ENCODE measurements around the gene ARRDC1.
"Not testable (repeated sequence)": the region's sequence is repeated elsewhere in the genome, so short reads cannot be mapped to it uniquely, and the experiment has no call there.

Gene ARRDC1

DNA sequence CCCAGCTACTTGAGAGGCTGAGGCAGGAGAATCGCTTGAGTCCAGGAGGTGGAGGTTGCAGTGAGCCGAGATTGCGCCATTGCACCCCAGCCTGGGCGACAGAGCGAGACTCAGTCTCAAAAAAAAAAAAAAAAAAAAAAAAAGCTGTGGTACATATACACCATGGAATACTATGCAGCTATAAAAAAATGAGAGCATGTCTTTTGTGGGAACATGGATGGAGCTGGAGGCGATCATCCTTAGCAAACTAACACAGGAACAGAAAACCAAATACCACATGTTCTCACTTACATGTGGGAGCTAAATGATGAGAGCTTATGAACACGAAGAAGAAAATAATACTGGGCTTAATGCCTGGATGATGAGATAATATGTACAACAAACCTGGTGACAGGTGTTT lies 8.9 kb upstream of the ARRDC1 start:
- not testable (repeated sequence) for H3K27ac Mint-ChIP-seq; H3K4me1 Mint-ChIP-seq (ENCODE audit: low read depth); H3K4me3 Mint-ChIP-seq; H3K9me3 Mint-ChIP-seq; H3K36me3 Mint-ChIP-seq (ENCODE audit: low read depth); H3K27me3 Mint-ChIP-seq

DNA sequence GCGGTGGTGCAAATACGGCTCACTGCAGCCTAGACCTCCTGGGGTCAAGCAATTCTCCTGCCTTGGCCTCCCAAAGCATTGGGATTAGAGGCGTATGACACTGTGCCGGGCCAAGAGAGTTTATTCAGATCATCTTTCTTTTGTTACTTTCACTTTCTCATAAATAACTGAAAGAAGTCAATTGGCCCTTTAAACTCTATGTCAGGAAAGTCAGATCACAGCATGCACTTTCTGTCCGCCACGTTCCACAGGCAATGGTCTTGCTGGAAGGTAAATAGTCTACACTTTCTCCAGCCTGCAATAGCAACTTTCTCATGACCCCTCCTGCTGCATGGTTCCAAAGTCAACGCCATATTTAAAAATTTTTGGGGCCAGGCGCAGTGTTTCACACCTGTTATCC lies 6.5 kb upstream of the ARRDC1 start:
- no peak overlapping the region for H3K4me3 Mint-ChIP-seq
- no peaks in the 10 kb centered on the region for H3K27me3 Mint-ChIP-seq
- no peaks in the 10 kb centered on the region for H3K36me3 Mint-ChIP-seq (ENCODE audit: low read depth)
- H3K9me3 Mint-ChIP-seq: no peaks in the 10 kb centered on the region
- no peak overlapping the region for H3K27ac Mint-ChIP-seq
- H3K4me1 Mint-ChIP-seq (ENCODE audit: low read depth): peaks cover 6% of the 10 kb centered on the region

DNA sequence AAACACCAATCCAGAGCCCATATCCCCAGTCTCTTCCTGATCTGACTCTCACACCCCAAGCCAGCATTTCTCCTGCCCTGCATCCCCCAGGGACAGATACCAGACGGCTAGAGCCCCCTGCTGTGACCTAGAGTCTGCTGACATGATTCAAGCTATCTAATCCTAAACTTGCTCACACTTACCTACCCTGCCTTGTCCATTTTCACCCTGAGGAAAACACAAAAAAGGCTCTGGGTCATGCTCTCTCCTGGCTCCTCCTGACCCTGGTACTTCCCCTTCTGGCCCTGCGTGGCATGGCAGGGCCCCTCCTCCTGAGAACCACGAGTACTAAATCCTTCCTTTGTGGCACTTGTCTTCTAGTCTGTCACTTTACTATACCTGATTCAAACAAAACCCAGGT lies 2.8 kb upstream of the ARRDC1 start:
- H3K27ac Mint-ChIP-seq: peak overlapping the region; percentile 9
- peaks cover 21% of the 10 kb centered on the region for H3K4me1 Mint-ChIP-seq (ENCODE audit: low read depth)
- no peaks in the 10 kb centered on the region for H3K9me3 Mint-ChIP-seq
- no peaks in the 10 kb centered on the region for H3K27me3 Mint-ChIP-seq
- H3K4me3 Mint-ChIP-seq: no peak overlapping the region
- H3K36me3 Mint-ChIP-seq (ENCODE audit: low read depth): no peaks in the 10 kb centered on the region

DNA sequence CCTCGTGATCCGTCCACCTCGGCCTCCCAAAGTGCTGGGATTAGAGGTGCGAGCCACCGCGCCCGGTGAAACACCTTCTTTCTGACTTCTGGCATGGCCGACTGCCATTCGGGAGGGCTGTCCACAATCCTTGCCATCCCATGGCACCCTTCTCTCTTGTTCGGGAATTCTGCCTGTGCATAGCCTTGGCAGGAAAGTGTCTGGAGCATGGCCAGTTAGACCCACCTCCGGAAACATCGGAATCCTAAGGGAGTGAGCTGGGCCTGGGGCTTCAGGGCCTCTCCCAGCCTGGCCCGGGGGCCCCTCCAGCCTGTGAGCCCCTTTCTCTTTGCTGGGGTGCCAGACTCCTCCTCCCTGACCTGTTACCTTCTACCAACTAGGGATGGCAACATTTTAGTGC lies 1.6 kb upstream of the ARRDC1 start:
- Mint-ChIP-seq H3K4me1 (ENCODE audit: low read depth) (peaks cover 22% of the 10 kb centered on the region), H3K36me3 (ENCODE audit: low read depth) (no peaks in the 10 kb centered on the region), H3K27ac (no peak overlapping the region), H3K4me3 (peak overlapping the region; percentile 13), H3K27me3 (no peaks in the 10 kb centered on the region), H3K9me3 (no peaks in the 10 kb centered on the region)

DNA sequence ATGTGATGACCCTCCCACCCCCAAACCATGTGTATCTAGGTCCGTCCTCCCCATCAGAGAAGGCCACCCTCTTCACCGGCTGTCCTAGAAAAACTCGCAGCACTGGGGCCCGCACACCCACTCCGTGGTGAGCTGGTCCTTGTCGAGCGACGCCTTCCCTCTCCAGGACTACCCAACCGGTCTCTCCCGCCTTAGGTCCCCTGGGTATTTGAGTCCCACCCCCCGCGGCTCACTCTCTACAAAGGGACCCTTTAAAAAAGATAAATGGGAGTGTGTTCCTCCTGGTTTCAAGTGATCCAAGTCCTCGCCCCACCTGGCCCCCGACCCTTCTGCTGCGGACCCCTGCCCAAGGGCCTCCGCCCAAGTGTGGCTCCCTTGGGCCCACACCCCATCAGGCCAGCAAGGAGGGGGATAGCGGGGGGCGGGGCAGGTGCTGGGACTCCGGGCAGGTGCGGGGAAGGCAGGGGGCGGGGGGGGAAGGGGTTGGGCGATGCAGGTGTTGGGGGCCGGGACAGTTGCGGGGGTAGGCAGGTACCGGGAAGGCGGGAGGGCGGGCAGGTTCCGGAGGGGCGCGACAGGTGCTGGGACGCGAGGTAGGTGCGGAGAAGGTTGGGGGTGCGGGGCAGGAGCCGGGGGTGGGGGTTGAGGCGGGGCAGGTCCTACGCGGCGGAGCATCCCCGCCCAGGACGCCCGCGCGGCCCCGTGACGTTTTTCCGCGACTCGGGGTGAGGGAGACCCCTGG lies 970 bp upstream of the ARRDC1 start:
- peak overlapping the region; percentile 13 for H3K4me3 Mint-ChIP-seq
- no peaks in the 10 kb centered on the region for H3K9me3 Mint-ChIP-seq
- no peaks in the 10 kb centered on the region for H3K36me3 Mint-ChIP-seq (ENCODE audit: low read depth)
- no peaks in the 10 kb centered on the region for H3K27me3 Mint-ChIP-seq
- no peak overlapping the region for H3K27ac Mint-ChIP-seq
- peaks cover 22% of the 10 kb centered on the region for H3K4me1 Mint-ChIP-seq (ENCODE audit: low read depth)

DNA sequence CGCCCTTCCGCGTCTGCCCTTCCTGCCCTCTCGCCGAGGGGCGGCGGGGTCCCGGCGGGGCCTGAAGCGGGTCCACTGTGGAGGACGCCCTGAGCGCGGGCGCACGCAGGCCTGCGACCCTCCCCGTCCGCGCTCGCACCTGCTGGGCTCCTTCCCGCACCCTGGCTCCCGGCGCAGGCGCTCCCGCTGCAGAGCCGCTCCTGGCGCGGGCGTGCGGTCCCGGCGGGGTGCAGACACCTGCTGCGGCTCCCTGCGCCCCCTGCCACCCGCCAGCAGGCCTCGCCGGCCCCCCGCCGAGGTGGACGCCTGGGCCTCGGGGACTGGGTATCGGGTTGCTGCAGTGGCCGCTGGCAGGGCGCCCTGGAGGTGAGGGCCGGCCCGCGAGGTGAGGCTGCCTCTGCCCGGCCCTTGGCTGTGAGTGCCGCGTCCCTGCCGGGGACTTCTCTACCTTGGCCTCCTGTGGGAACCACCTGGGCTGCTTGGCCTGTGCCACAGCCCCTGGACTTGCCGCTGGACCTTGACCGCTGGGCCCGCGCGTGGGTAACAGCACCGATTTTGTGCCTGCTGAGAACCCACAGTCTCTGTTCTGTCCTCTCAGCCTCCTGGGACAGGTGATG lies 627 bp downstream of the ARRDC1 start:
- Mint-ChIP-seq H3K4me3 (peak overlapping the region; percentile 85), H3K9me3 (no peaks in the 10 kb centered on the region), H3K4me1 (ENCODE audit: low read depth) (peaks cover 25% of the 10 kb centered on the region), H3K27ac (no peak overlapping the region), H3K27me3 (no peaks in the 10 kb centered on the region), H3K36me3 (ENCODE audit: low read depth) (no peaks in the 10 kb centered on the region)

DNA sequence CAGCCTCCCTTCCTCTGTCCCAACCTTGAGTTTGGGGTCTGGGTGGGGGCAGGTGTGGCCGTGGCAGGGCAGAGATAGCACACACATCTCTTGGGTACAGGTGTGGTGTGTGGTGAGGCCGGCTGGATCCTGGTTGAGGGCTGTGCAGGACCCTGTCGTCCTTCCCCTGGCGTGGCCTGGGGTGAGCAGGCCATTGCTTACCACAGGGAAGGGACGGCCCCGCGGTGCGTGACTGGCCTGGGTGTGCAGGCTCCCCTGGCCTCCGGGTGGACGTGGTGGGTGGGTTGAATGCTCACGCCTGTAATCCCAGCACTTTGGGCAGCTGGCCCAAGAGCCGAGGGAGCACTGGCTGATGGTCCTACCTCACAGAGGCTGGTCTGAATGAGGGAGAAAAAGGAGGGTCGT lies 1.2 kb downstream of the ARRDC1 start:
- no peaks in the 10 kb centered on the region for H3K27me3 Mint-ChIP-seq
- no peaks in the 10 kb centered on the region for H3K9me3 Mint-ChIP-seq
- H3K4me1 Mint-ChIP-seq (ENCODE audit: low read depth): peaks cover 31% of the 10 kb centered on the region
- H3K27ac Mint-ChIP-seq: no peak overlapping the region
- peak overlapping the region; percentile 85 for H3K4me3 Mint-ChIP-seq
- H3K36me3 Mint-ChIP-seq (ENCODE audit: low read depth): no peaks in the 10 kb centered on the region

DNA sequence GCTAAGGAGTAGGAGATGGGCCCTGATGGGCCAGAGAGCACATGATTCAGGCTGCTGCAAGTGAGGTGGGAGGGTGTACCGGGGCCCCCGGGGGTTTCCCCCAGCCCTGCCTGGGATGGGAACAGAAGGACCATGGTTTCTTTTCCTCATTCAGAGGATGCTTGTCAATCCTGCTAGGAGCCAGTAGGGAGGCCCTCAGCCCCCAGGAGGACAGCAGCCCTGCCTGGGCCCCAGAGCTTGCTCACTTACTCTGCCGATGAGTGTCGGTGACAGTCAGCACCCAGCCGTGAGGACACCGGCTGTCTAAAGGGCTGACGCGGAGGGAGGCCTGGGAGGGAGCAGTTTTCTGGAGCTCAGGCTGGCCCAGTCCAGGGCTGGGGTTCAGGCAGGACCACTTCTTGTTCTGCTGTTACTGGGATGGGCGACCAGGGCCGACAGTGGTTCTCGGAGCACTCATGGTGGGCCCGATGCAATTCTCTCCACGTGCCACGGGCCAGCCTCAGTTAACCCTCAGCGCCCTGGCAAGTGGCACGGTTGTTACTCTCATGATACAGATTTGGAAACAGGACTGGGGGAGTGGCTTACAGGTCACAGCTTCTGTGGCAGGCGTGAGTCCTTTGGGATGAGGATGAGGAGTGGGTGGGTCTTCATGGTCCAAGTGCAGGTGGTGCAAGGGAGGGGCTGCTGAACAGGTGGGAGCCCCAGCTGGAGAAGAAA lies 1.8 kb downstream of the ARRDC1 start:
- H3K4me1 Mint-ChIP-seq (ENCODE audit: low read depth): peaks cover 36% of the 10 kb centered on the region
- no peaks in the 10 kb centered on the region for H3K27me3 Mint-ChIP-seq
- no peaks in the 10 kb centered on the region for H3K36me3 Mint-ChIP-seq (ENCODE audit: low read depth)
- peak overlapping the region; percentile 85 for H3K4me3 Mint-ChIP-seq
- H3K27ac Mint-ChIP-seq: peak overlapping the region; percentile 65
- H3K9me3 Mint-ChIP-seq: no peaks in the 10 kb centered on the region

DNA sequence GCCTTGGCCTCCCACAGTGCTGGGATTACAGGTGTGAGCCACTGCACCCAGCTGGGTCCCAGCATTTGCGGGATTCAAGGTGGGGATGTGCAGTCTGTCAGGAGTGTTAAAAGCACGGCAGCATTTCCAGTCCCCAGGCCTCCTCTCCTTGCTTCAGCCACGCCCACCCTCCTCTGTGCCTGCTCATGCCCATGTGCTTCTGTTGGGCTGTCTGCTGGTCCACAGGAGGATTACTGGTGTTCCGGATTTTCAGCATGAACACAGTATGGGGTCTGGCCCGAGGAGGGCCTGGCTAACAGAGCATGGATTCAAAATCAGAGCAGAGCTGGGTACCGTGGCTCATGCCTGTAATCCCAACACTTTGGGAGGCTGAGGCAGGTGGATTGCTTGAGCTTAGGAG lies 5.5 kb downstream of the ARRDC1 start:
- Mint-ChIP-seq H3K4me1 (ENCODE audit: low read depth) (peaks cover 29% of the 10 kb centered on the region), H3K9me3 (no peaks in the 10 kb centered on the region), H3K4me3 (no peak overlapping the region), H3K36me3 (ENCODE audit: low read depth) (no peaks in the 10 kb centered on the region), H3K27ac (peak overlapping the region; percentile 72), H3K27me3 (no peaks in the 10 kb centered on the region)

DNA sequence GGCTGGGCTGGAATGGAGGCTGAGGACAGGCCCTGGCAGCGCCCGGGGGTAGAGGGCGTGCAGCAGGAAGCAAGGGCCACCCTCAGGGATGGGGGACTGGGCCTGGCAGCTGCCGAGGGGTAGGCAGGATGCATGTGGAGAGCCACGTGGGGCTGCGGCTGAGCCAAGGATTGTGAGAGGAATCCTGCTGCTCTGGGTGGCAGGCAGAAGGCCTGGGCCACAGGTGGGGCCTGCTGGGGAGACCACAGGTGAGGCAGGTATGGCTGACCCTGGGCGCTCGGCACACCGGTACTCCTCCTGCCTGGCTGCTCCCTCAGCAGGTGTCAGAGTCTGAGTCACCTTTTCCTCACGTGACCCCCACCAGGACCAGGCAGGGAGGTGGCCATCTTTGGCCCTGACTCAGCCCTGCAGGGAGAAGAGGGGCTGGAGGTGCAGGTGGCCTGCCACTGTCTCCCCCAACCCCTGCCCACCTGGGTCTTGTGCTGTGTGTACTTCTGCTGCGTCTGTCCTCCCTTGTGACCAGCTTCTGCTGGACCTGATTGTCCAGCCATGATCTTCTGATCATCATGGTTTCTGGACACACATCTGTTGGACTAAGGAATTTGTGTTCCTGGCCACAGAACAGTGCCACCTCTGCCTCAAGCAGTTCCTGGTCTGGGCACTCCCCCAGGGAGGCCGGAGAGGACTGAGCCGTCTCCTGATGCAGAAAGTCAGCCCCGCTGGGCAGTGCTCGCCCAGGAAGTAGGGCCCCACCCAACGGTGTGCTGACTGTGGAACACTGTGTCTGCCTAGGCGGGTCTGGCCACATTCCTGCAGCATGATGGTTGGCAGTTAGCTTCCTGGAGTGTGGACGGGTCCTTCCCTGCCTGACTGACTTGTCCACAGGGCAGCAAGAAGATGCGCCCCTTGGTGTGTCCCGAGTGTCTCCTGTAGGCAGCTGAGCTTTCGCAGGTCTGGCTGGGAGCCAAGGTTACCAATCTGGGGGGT lies 6.4 kb downstream of the ARRDC1 start:
- Mint-ChIP-seq H3K27ac (peak overlapping the region; percentile 72), H3K27me3 (no peaks in the 10 kb centered on the region), H3K36me3 (ENCODE audit: low read depth) (no peaks in the 10 kb centered on the region), H3K4me1 (ENCODE audit: low read depth) (peaks cover 29% of the 10 kb centered on the region), H3K9me3 (no peaks in the 10 kb centered on the region), H3K4me3 (peak overlapping the region; percentile 32)

DNA sequence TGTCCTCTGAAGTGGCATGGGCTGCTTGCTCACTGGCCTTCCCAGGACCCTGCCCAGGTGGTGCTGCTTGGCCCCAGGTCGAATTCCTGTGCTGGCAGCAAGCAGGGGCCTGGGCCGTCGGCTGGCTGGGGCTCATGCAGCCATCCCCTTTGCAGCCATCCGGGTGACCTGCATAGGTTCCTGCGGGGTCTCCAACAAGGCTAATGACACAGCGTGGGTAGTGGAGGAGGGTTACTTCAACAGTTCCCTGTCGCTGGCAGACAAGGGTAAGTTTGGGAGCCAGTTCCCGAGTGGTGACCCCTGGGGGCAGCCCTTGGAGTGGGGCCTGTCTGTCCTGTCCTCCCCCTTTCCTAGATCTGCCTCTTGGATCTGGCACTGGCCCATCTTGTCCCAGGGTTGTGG lies 7.3 kb downstream of the ARRDC1 start:
- Mint-ChIP-seq H3K27me3 (no peaks in the 10 kb centered on the region), H3K9me3 (no peaks in the 10 kb centered on the region), H3K27ac (no peak overlapping the region), H3K4me3 (no peak overlapping the region), H3K4me1 (ENCODE audit: low read depth) (peaks cover 29% of the 10 kb centered on the region), H3K36me3 (ENCODE audit: low read depth) (peaks cover 5% of the 10 kb centered on the region)

DNA sequence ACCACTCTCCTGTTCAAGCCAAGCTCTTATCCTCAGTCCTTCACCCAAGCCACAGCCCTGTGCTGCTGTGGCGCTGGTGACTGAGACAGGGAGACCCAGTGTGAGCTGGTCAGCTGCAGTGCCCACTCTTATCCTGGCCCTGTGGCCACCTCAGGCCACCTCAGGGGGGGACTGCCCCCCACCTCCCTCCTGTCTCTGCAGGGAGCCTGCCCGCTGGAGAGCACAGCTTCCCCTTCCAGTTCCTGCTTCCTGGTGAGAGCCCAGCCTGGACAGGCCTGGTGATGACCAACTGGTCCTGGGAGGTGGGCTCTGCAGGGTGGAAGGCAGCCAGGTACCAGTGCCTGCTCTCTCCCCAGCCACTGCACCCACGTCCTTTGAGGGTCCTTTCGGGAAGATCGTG lies 7.8 kb downstream of the ARRDC1 start:
- Mint-ChIP-seq H3K36me3 (ENCODE audit: low read depth) (peaks cover 5% of the 10 kb centered on the region), H3K27ac (no peak overlapping the region), H3K4me3 (no peak overlapping the region), H3K9me3 (no peaks in the 10 kb centered on the region), H3K4me1 (ENCODE audit: low read depth) (peaks cover 33% of the 10 kb centered on the region), H3K27me3 (no peaks in the 10 kb centered on the region)

DNA sequence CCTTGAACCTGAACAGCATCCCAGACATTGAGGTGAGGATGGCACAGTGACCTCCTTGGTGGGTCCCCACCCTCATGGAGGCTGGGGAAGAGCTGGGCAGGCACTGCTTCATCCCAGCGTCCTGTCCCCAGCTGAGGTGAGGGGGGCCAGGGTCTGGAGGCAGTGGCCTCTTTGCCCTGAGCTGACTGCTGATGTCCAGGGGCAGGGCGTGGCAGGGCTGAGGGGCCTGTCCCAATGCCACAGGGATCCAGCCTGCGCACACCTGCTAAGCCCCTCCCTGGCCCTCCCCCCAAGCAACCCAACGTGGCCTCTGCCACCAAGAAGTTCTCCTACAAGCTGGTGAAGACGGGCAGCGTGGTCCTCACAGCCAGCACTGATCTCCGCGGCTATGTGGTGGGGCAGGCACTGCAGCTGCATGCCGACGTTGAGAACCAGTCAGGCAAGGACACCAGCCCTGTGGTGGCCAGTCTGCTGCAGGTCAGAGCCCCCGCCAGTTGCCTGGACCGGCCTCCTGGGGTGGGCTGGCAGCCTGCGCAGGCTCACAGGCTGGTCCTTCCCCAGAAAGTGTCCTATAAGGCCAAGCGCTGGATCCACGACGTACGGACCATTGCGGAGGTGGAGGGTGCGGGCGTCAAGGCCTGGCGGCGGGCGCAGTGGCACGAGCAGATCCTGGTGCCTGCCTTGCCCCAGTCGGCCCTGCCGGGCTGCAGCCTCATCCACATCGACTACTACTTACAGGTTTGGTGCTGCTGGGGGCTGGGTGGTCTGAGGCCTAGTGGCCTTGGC lies 8.4 kb downstream of the ARRDC1 start:
- Mint-ChIP-seq H3K9me3 (no peaks in the 10 kb centered on the region), H3K4me3 (no peak overlapping the region), H3K27me3 (no peaks in the 10 kb centered on the region), H3K27ac (no peak overlapping the region), H3K36me3 (ENCODE audit: low read depth) (peaks cover 5% of the 10 kb centered on the region), H3K4me1 (ENCODE audit: low read depth) (peaks cover 33% of the 10 kb centered on the region)
